IPS DF 6.9 (cell line): ENCODE results near the gene NOP9.

Experiments used
- DNase-seq: peaks from one replicate; pipeline ENCODE4 v3.0.0-alpha.2; 2013; ENCODE audit warnings: low read depth, low spot score
- H3K27ac ChIP-seq: one replicate; pipeline ENCODE4 v1.5.1; 2013; ENCODE audit warnings: low read length, control low read depth
- H3K27me3 ChIP-seq: 2 replicates; pipeline ENCODE4 v1.6.1; 2013; ENCODE audit warnings: mild to moderate bottlenecking, low read length; ENCODE audit not compliant: control insufficient read depth, insufficient read depth
- H3K36me3 ChIP-seq: 2 replicates; pipeline ENCODE4 v1.6.1; 2013; ENCODE audit warnings: low read length; ENCODE audit not compliant: control insufficient read depth, insufficient read depth
- H3K4me1 ChIP-seq: 2 replicates; pipeline ENCODE4 v1.6.1; 2013; ENCODE audit warnings: low read length; ENCODE audit not compliant: control insufficient read depth, insufficient read depth
- H3K4me3 ChIP-seq: 2 replicates; pipeline ENCODE4 v1.5.1; 2013; ENCODE audit warnings: mild to moderate bottlenecking, low read length
- H3K9me3 ChIP-seq: 2 replicates; pipeline ENCODE4 v1.6.1; 2013; ENCODE audit warnings: low read length, inconsistent platforms; ENCODE audit not compliant: control insufficient read depth, insufficient read depth
- WGBS: extraction: QIAGEN DNeasy Blood & Tissue Kit; methylation state at CpG from one replicate; pipeline ENCODE4 v1.1.7; 2013; ENCODE audit warnings: mixed read lengths, missing lambda C conversion rate; ENCODE audit not compliant: insufficient read length, insufficient coverage; 5-methylcytosine and 5-hydroxymethylcytosine counted together

Gene NOP9

DNA sequence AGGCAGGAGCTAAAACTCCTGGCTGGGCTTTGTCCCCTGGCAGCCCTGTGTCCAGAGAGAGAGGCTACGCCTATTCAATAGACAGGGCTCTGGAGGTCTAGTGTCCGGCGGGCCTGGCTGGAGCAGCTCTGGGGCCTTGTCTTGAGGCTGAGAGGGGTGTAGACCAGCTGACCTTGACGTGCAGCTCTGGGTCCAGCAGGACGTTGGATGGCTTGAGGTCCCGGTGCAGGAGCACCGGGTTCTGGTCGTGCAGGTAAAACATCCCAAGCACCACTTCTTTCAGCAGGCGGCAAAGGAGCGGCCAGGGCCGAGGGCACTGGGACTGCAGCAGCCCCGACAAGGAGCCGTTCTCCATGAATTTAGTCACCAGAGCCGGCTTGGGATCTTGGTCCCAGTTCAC, 39.2 kb downstream of the NOP9 start:
- Histone ChIP-seq H3K36me3 (no peaks in the 10 kb centered on the region), H3K27me3 (peaks cover 70% of the 10 kb centered on the region), H3K4me3 (peak overlapping the region; percentile 38; the same call in 1 of the 2 replicates), H3K9me3 (no peaks in the 10 kb centered on the region), H3K27ac (no peak overlapping the region), H3K4me1 (peaks cover 1% of the 10 kb centered on the region)
- no peak for DNase-seq
- no CpG with 5 or more reads among the region's 14 CpGs for WGBS

DNA sequence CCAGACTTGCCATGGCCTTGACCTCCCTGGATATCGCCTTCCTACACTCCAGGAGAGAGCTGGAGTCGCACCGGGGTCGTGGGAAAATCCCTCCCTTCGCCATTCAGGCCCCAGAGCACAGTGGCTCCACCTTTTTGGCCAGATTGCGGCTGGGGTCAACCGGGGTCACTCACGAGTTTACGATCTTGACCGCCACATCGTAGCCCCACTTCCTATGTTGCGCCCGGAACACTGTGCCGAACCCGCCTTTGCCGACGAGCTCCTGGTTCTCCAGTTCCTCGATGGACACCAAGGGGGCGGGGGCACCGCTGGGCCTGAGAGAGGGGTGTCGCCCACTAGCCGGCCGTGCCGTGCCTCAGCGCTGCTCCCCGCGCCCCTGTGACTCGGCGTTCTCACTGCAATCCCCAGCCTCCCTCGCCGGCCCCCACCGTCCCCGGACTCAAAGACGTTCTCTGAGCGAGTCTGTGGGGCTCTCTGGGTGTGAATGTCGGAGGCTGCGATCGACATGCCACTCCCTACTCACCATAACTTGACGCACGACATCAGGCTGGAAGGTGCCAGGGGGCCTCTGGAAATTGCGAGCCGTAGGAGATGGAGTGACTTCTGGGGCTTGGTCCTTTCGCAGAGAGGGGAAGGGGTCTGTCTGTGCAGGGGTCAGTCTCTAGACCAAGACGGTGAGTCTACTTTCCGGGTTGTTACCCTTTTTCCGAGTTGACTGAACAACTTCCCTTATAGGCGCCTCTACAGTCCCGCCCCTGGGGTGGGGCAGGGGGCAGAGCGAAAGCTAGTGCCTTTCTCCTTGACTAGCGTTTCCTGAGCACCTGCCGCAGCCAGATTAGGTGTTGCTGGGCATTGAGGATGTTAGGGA, 39.9 kb downstream of the NOP9 start, which contains the start of gene RIPK3:
Gene RIPK3, minus strand, starts transcription at position 708 of the 868 bp plus-strand sequence. Its CDS starts 165 bp downstream, at position 543.
- Histone ChIP-seq H3K27ac (no peak within 1 kb of the TSS), H3K9me3 (no peaks in the 10 kb centered on the region), H3K4me3 (peak within 1 kb of the TSS; percentile 38; the same call in 1 of the 2 replicates), H3K27me3 (peaks cover 63% of the 10 kb centered on the region), H3K4me1 (peaks cover 1% of the 10 kb centered on the region), H3K36me3 (no peaks in the 10 kb centered on the region)
- no peak for DNase-seq
- no CpG with 5 or more reads among the region's 51 CpGs for WGBS

DNA sequence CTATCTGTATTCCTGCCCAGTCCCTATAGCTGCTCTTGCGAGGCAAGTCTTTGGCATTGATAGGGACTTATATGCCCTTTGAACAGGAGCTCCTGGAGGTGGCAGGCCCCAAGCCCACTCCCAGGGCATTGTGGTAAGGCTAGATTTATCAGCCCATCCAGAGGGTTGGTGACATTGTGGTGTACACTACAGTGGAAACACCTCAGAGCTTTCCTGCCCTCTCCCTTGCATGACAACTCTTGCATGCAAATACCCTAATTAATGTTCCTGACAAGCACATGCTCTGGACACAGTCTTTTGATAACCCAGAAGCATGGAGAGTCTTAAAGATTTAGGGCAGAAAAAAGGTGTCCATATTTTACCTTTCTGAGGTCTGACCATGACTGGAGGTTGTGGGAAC, 41.0 kb downstream of the NOP9 start:
- WGBS, result no CpG with 5 or more reads among the region's 1 CpG

DNA sequence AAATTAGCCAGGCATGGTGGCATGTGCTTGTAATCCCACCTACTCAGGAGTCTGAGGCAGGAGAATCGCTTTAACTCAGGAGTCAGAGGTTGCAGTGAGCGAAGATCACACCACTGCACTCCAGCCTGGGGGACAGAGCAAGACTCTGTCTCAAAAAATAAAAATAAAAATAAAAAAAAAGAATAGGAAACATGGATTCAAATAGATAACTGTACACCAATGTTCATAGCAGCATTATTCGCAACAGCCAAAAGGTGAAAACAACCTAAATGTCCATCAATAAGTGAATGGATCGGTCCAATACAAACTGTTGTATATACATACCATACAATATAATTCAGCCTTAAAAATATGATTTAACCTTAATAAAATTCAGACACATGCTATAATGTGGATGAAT, 43.2 kb downstream of the NOP9 start:
- no peaks in the 10 kb centered on the region for H3K9me3 ChIP-seq
- no peak overlapping the region for H3K4me3 ChIP-seq
- H3K36me3 ChIP-seq, result no peaks in the 10 kb centered on the region
- DNase-seq, result no peak
- H3K27ac ChIP-seq, result no peak overlapping the region
- H3K4me1 ChIP-seq, result no peaks in the 10 kb centered on the region; the same call in none of the 2 replicates
- no CpG with 5 or more reads among the region's 4 CpGs for WGBS
- peaks cover 33% of the 10 kb centered on the region for H3K27me3 ChIP-seq

More for the DNA sequence above, 41.0 kb downstream of the NOP9 start:
- Histone ChIP-seq H3K27me3 (peaks cover 54% of the 10 kb centered on the region), H3K4me1 (peaks cover 1% of the 10 kb centered on the region), H3K9me3 (no peaks in the 10 kb centered on the region), H3K27ac (no peak overlapping the region), H3K36me3 (no peaks in the 10 kb centered on the region), H3K4me3 (no peak overlapping the region)
- DNase-seq, result no peak

DNA sequence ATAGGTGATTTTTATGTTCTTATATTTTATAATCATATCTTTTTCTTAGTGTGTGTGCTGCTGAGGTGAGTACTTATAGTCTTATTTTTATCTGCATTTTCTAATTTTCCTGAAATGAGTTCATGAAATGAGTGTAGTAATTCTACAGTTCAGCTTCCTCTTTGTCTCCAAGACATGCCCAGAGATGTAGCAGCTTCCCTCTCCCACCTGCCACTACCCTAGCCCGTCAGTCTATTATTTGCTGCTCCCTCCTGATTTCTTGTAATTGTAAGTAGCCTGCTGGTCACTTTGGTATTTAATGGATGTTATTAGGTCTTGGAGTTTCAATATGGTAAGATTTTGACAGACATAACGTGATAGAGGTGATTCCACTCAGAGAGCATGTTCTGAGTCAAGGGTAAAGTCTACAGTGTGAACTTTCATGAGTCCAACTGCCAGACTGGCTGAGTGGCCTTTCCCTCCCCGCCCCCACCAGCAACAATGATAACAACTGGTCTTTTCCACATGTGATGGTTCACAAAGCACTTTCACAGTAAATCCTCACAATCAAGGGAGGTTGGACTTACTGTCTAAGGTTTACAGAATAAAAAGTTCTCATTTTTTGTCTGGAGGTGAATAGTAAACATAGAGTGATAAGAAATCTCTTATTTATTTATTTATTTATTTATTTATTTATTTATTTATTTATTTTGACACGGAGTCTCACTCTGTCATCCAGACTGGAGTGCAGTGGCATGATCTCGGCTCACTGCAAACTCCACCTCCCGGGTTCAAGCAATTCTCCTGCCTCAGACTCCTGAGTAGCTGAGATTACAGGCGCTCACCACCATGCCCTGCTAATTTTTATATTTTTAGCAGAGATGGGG, 44.4 kb downstream of the NOP9 start:
- Histone ChIP-seq H3K9me3 (no peaks in the 10 kb centered on the region), H3K4me1 (no peaks in the 10 kb centered on the region; the same call in 1 of the 2 replicates), H3K27me3 (peaks cover 22% of the 10 kb centered on the region; the same call in 1 of the 2 replicates), H3K27ac (no peak overlapping the region), H3K36me3 (no peaks in the 10 kb centered on the region), H3K4me3 (no peak overlapping the region)
- no CpG with 5 or more reads among the region's 7 CpGs for WGBS
- no peak for DNase-seq

DNA sequence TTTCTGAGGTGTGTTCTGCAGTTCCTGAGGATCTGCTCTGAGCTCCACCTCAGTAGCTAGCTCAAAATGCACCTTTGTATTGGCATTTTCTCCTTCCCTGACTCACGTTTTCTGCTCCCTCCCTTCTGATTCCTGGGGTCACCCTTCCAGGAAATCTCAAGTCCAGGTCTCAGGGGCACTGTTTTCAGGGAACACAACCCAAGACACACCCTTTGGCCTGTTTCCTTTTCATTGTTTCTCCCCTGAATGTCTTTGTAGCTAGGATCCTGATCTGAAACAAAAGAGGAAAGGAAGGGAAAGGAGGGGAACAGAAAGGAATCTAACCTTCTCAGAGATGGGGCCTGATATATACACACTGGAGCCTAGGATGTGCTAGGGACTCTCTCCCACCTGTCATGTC, 47.5 kb downstream of the NOP9 start:
- Histone ChIP-seq H3K27ac (no peak overlapping the region), H3K4me3 (no peak overlapping the region), H3K4me1 (no peaks in the 10 kb centered on the region), H3K27me3 (peaks cover 2% of the 10 kb centered on the region), H3K9me3 (no peaks in the 10 kb centered on the region), H3K36me3 (no peaks in the 10 kb centered on the region)
- WGBS, result no CpG with 5 or more reads among the region's 1 CpG
- no peak for DNase-seq

DNA sequence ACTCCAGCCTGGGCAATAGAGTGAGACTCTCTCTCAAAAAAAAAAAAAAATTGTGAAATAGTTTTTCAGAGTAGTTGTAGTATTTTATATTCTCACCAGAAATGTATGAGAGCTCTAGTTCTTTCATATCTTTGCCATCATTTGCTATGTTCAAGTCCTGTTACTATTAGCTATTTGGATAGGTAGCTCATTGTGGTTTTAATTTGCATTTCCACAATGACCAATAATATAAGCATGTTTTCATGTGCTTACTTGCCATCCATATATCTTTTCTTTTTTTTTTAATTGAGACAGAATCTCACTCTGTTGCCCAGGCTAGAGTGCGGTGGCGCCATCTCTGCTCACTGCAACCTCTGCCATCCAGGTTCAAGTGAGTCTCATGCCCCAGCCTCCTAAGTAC, 48.5 kb downstream of the NOP9 start:
- DNase-seq, result no peak
- no peak overlapping the region for H3K27ac ChIP-seq
- peaks cover 4% of the 10 kb centered on the region for H3K27me3 ChIP-seq
- H3K36me3 ChIP-seq, result no peaks in the 10 kb centered on the region
- H3K4me3 ChIP-seq, result no peak overlapping the region
- no peaks in the 10 kb centered on the region for H3K4me1 ChIP-seq
- WGBS, result no CpG with 5 or more reads among the region's 2 CpGs
- no peaks in the 10 kb centered on the region for H3K9me3 ChIP-seq

DNA sequence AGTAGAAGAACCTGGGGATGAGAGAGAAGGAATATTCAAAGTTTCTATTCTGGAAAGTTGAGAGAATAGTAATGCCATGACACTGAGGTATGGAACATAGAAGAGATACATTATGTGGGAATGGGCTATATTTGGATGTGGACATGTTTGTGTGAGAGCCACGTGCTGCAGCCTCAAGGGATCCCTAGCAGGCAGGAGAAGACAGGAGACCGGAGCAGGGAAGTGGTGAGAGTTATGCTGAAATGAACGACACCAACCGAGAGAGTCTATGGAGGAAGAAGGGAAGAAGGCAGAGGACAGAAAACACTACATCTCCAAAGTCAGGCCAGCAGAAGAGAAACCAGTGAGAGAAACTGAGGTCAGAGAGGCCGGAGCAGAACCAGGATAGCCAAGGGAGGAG, 50.1 kb downstream of the NOP9 start:
- peaks cover 3% of the 10 kb centered on the region for H3K27me3 ChIP-seq
- no peak overlapping the region for H3K4me3 ChIP-seq
- no CpG with 5 or more reads among the region's 5 CpGs for whole genome bisulfite sequencing
- no peaks in the 10 kb centered on the region for H3K9me3 ChIP-seq
- no peaks in the 10 kb centered on the region for H3K36me3 ChIP-seq
- DNase-seq, result no peak
- H3K4me1 ChIP-seq, result no peaks in the 10 kb centered on the region
- H3K27ac ChIP-seq, result no peak overlapping the region

DNA sequence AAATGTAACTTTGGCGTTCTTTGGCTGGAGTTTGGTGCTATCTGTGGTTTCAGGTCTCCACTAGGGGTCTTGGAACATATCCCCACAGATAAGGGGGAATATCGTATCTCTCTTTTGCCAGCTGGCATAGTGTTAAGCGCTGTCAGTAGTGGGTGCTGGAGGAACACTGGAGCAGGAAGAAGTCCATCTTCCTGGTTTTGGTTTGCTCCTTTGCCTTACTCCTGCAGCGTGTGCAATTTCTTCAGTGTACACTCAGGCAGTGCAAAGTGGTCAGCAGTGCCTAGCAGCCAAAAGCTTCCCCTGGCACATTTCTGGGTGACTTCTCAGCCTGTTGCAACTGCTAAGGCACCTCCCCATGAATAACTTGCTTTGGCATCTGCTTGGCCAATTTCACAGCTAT, 51.9 kb downstream of the NOP9 start:
- Histone ChIP-seq H3K27me3 (peaks cover 3% of the 10 kb centered on the region), H3K4me3 (no peak overlapping the region), H3K9me3 (no peaks in the 10 kb centered on the region), H3K36me3 (no peaks in the 10 kb centered on the region), H3K27ac (no peak overlapping the region), H3K4me1 (no peaks in the 10 kb centered on the region)
- no peak for DNase-seq
- WGBS, result no CpG with 5 or more reads among the region's 4 CpGs
